GM19351 (cell line): Measurements from ENCODE around the gene TMUB1.

ENCODE experiments used
- ATAC-seq: cut with Tn5 transposase; IDR thresholded peaks from one replicate; pipeline ENCODE4 v1.9.1; 2021; ENCODE audit warnings: mild to moderate bottlenecking, moderate library complexity; ENCODE audit not compliant: unreplicated experiment

TMUB1 gene

DNA sequence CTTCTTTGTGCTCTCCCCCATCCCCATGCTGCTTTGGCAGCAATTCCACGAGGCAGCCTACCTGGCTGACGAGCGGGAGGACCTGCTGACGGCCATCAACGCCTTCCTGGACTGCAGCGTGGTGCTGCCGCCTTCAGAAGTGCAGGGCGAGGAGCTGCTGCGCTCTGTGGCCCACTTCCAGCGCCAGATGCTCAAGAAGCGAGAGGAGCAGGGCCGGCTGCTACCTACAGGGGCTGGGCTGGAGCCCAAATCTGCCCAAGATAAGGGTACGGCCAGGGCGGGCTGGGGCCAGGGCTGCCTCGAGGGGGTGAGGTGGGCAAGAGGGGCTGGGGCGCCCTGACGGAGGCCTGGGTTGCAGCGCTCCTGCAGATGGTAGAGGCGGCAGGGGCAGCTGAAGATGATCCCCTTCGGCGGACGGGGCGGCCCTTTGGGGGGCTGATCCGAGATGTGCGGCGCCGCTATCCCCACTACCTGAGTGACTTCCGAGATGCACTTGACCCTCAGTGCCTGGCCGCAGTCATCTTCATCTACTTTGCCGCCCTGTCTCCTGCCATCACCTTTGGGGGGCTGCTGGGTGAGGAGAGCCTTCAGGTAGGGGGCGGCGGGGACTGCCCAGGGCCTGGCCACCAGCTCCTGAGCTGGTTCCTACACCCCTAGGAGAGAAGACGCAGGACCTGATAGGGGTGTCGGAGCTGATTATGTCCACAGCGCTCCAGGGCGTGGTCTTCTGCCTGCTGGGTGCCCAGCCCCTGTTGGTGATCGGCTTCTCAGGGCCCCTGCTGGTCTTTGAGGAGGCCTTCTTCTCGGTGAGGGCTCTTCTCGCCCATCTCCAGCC, 12.0 kb downstream of the TMUB1 start:
- ATAC-seq, result no peak

DNA sequence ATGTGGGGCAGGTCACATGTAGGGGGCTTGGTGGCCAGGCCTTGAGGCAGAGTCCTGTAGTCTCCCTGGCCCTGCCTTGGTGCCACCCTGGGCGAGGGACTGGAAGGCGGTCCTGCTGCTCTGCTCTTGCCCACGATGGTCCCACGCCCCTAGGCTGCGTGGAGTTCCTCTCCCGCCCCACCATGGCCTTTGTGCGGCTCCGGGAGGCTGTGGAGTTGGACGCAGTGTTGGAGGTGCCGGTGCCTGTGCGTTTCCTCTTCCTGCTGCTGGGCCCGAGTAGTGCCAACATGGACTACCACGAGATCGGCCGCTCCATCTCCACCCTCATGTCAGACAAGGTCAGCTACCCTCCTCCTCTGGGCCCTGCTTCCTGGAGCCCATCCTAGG, 12.7 kb downstream of the TMUB1 start:
- no peak for ATAC-seq

DNA sequence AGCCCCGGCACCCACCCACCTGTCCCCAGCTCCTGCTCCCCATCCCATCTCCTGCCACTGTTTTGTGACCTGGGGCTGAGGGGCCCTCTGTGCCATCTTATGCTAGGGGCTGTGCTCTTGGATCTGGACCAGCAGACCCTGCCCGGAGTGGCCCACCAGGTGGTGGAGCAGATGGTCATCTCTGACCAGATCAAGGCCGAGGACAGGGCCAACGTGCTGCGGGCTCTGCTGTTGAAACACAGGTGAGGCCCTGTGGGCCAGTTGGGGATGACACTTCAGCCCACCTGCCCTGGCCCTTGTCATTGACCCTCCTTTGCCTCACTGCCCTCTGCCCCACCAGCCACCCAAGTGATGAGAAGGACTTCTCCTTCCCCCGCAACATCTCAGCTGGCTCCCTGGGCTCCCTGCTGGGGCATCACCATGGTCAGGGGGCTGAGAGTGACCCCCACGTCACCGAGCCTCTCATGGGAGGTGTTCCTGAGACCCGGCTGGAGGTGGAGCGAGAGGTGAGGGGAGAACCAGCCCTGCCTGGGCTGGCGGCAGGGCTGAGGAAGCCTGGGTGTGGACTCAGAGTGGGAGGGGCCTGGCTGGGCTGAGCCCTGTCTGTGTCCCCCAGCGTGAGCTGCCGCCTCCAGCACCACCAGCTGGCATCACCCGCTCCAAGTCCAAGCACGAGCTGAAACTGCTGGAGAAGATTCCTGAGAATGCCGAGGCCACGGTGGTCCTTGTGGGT, 13.3 kb downstream of the TMUB1 start:
- no peak for ATAC-seq

GRCh38 chr7:151068069-151068773, 15.1 kb downstream of the TMUB1 start:
- no peak for ATAC-seq

DNA sequence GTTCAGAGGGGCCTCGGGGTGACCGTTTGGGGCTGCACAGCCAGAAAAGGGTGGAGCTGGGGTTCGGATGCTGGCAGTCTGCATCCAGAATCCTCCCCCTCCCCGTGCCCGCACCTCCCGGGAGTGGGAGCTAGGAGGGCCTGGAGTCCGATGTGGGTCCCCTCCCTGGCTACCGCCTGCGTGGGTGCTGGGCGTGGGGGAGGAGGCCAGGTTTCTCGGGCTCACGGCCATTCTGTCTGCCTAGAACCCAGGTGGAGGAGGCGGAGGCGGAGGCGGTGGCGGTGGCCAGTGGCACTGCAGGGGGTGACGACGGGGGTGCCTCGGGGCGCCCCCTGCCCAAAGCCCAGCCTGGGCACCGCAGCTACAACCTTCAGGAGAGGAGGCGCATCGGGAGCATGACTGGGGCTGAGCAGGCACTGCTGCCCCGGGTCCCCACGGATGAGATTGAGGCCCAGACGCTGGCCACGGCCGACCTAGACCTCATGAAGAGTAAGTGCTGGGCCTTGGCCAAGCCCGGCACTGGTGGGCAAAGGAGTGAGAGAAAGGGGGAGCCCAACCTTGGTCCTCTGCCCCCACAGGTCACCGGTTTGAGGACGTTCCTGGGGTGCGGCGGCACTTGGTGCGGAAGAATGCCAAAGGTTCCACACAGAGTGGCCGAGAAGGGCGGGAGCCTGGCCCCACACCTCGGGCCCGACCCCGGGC, 16.9 kb downstream of the TMUB1 start:
- ATAC-seq, result no peak

GRCh38 chr7:151065516-151065915, 17.8 kb downstream of the TMUB1 start:
- no peak for ATAC-seq

- ATAC-seq, result no peak
These were observed 18.3 kb downstream of the TMUB1 start for GRCh38 chr7:151064993-151065392.

GRCh38 chr7:151064454-151064853, 18.8 kb downstream of the TMUB1 start:
- no peak for ATAC-seq

- no peak for ATAC-seq
These were observed 20.1 kb downstream of the TMUB1 start for GRCh38 chr7:151063212-151063561.

DNA sequence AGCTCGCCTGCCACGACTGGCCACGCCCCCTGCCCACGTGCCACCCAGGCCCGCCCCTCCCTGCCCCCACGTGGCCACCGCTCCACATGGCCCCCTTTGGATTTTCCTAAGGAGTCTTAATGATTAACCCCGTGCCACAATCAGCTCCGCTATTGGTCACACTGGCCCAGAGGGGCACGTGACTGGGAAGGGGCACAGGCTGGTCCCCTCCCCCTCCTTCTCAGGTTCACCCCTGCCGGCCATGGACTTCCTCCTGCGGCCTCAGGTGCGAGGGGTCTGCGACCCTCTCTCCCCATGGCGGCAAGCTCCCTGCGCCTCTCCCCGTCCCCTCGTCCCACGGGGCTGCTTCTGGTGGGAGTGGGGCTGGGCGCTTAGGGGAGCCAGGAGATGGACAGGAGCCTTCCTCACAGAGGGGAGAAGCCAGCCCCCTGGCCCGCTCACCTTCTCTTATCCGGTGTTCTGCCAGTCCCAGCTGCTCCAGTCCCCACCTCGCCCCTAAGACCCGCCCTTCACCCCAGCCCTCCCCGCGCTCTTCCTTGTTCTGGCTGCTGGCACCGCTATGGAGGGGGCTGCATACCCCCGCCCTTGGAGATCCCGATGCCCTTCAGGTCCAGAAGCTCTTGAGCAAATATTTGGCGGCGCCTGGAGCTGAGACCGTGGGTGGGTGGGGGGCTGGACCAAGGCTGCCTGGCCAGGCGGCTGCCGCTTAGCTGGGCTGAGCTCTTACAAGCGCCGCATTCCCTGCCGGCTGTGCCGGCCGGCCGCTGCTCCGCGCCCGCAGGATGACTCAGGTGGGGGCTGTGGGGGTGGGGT, 20.7 kb downstream of the TMUB1 start:
- ATAC-seq, result no peak

DNA sequence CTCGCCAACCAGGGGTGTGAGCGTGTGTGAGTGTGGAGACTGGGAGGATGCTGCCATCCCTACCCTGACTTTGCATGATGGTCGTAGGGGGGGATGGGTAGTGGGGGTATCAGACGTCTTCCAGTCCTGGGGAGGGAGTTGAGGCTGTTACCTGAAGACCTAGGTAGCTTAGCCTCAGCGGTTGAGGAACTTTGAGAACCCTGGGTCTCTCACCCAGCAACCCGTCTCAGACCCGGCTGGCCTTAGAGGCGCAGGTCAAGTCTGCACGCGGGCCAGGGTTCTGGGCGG, 21.2 kb downstream of the TMUB1 start:
- no peak for ATAC-seq

DNA sequence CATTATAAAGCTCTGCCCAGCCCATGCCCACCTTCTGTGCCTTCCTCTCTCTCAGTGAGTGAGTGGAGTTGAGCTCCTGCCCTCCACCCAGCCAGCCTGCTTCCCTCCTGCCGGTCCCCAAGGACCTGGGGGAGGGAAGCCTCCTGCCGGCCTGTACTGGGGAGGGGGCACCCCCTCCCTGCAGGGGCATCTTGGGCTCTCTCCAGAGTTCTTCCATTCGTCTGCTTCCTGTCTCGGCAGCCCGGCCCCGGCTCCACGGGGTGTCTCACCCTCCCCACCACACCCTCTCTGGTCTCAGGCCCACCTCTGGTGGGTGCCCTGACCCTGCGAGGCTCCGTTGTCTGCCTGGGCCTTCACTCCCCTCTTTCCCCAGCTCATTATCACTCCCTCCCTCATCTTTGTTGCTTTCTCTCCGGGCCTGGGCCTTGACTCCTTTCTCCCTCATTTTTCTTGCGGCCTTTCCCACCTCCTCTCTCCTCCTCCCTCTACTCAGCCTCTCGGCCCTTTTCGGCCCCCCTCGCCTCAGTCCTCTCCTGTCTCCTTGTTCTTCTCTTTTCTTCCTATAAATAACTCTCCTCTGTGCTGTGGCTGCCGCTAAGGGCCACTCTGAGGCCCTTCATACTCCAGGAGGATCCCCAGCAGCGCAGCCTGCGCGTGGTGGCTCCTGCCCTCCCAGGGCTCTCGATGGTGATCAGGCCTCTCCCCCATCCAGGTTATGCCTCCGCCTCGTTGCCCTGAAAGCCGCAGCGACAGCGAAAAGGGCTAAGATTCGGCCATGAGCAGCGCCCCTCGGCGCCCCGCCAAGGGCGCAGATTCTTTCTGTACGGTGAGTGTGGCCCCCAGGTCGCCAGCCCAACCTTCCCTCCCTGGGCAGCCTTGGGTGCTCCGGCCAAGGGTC, 21.8 kb downstream of the TMUB1 start:
- no peak for ATAC-seq

GRCh38 chr7:151060416-151061212, 22.7 kb downstream of the TMUB1 start:
- no peak for ATAC-seq

DNA sequence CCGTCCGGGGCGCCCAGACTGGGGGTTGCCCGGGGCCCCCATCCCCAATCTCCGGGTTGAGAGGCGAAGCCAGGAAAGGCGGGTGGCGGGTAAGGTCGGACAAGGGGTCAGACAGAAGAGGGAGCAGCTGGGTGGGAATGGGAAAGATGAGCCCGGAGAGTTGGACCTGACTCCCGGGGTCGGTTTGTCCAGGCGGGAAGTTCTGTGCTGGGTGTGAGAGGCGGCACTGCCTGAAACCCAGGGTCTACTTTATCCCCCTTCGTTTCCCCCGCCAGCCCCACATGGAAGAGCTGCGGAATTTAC, 23.2 kb downstream of the TMUB1 start:
- no peak for ATAC-seq

DNA sequence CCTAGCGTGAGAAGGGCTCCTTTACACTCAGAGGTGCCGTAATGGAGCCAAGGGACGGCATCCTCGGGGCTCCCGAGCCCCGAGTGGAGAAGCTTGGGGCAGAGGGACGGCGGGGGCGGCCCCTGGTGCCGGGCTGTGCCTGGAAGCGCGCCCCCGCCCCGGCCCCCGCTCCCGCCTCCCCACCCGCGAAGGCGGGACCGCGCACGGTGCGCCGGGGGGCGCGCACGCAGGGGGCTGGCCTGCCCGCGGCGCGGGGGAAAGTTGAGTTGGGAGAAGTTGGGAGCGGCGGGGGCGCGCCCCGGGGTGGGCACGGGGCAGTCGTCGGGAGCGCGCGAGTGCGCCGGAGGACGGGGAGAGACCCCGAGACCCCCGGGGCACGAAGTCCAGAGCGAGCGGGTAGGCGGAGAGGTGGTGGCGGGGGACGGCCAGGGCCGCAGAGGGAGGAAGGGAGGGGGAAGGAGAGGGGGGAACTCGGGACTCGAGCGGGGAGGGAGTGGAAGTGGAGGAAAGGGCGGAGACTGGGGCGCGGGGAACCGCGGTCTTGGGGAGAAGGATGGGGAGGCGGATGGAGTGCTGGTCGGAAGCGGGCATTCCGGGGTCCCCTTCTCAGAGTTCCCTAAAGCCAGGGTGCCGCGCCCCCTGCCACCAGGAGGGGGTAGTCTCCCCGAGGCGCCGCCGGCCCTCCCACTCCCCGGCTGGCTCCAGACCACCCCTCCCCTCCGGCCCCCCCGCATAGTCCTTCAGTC, 23.8 kb downstream of the TMUB1 start, which contains the start of gene SLC4A2:
TSS of gene SLC4A2 (plus strand) at position 223 of the 746 bp plus-strand sequence. CDS start 2,399 bp downstream, outside the sequence.
- peak; percentile 24 for ATAC-seq

GRCh38 chr7:151058781-151059366, 24.4 kb downstream of the TMUB1 start:
- no peak for ATAC-seq

DNA sequence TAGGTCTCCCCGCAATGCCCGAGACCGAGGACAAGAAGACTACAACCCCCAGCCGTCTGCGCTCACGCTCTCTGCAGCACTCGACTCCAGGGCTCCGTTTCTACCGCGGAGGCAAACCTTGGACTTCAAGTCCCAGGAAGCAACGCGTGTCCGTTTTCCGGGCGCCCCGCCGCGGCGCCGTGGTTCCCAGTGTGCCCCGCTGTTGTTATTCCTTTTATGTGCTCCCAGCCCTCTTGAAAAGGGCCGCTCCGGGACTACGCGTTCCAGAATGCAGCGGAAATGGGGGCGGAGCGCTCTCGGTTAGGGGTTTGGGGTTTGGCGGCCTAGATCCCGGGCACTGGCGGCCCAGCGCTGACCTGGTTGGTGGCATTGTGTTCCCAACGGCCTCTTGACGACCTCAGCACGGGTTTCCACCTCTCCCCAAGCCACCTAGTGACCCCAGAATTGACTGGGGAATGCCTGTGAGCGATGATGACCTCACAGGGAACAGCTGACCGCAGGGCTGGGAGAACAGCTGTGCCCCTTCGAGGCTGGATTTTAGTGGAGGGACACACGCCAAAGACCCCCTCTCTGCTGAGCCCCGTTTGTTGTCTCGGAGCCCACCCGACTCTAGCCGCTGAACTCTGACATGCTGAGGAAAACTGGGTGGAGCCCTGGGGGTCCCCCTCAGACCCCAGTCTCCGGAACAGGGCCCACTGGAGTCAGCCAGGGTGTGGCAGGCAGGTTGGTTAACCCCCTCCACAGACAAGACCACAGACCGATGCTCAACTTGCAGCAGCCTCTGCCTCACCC, 25.1 kb downstream of the TMUB1 start:
- ATAC-seq, result peak; percentile 85
